Adrenal gland (tissue), 12 donors: ENCODE measurements around the gene GSAP. TPM values are rescaled to one million over a fixed set of nuclear protein-coding genes. Genes with fewer than 3 reads are reported as not detected.

Experiments used
- DNase-seq, 7 donors: peaks; one replicate each; pipeline ENCODE4 v3.0.0-alpha.2; 2019 to 2020
- H3K27ac ChIP-seq, 5 donors: fragments of 200-600 bp; sonication (generic) in 4 of 5; 1 replicate in 3 of 5; 2 replicates in 2 of 5; pipeline versions ENCODE4 v1.5.1 to v1.8.0; 2016 to 2020; ENCODE audit warnings: mild to moderate bottlenecking in 1 of 5
- H3K27me3 ChIP-seq: fragments of 200-600 bp; 2 replicates; pipeline ENCODE4 v1.8.0; 2021
- H3K36me3 ChIP-seq, 2 donors: fragments of 200-600 bp; replicated peaks in 1 of 2; 1 replicate in 1 of 2; 2 replicates in 1 of 2; pipeline versions ENCODE4 v1.5.1 to v1.8.0; 2018 to 2022
- H3K4me1 ChIP-seq, 2 donors: fragments of 200-600 bp; replicated peaks in 1 of 2; 1 replicate in 1 of 2; 2 replicates in 1 of 2; pipeline versions ENCODE4 v1.5.1 to v1.8.0; 2018 to 2021
- H3K4me3 ChIP-seq, 4 donors: fragments of 200-600 bp; sonication (generic) in 3 of 4; one replicate each; pipeline ENCODE4 v1.5.1; 2016 to 2018
- H3K9me3 ChIP-seq, 3 donors: fragments of 200-600 bp; sonication (generic) in 1 of 3; replicated peaks in 1 of 3; 1 replicate in 2 of 3; 2 replicates in 1 of 3; pipeline versions ENCODE4 v1.5.1 to v1.8.0; 2016 to 2021
- POLR2A ChIP-seq, 2 donors: fragments of 450-650 bp; IDR thresholded peaks; one replicate each; pipeline ENCODE4 v1.6.1; 2017; ENCODE audit warnings: antibody characterized with exemption in 2 of 2, mild to moderate bottlenecking in 2 of 2, moderate library complexity in 1 of 2
- WGBS, 4 donors: extraction: QIAGEN DNeasy Blood & Tissue Kit in 2 of 4; methylation state at CpG; one replicate each; pipeline versions ENCODE4 v1.1.5 to v1.1.7; 2013 to 2017; 5-methylcytosine and 5-hydroxymethylcytosine counted together
- intact Hi-C, 2 donors: fragments of 100-400 bp; cut with DNase I; formaldehyde crosslinking; loops; one replicate each; pipeline versions ENCODE4 v1.14.1 to v1.15.0; 2022 to 2023
- polyA plus RNA-seq, 3 donors: library from polyadenylated mRNA; stranded (reverse); fragments of 200-250 nt in 2 of 3; fragments of 350-450 nt in 1 of 3; fragmentation: Illumina TruSeq in 1 of 3; extraction: RNeasy Lipid Tissue Mini Kit (QIAGEN cat#74804) in 1 of 3; gene quantifications; one replicate each; pipeline ENCODE4 v1.2.3, GENCODE V29; 2013 to 2014
- total RNA-seq, 9 donors: library from RNA; depleted of rRNA in 4 of 9; stranded (reverse); fragments of >200 nt in 4 of 9; fragments of 120-200 nt in 1 of 9; fragmentation: NEBNext Ultra II Directional in 1 of 9; extraction: Animal tissue kit (Norgen Biotek cat#: 25700) in 1 of 9; gene quantifications; one replicate each; pipeline versions ENCODE4 v1.1.0 to v1.2.4, GENCODE V29; 2013 to 2023
- TF ChIP-seq, protein P1 (sequence below), 6 experiments: fragments of 450-650 bp in 4 of 6; fragments of 200-600 bp in 2 of 6; sonication (generic) in 1 of 6; IDR thresholded peaks; 1 replicate in 5 of 6; 2 replicates in 1 of 6; pipeline versions ENCODE4 v1.5.1 to v1.8.0; 2016 to 2021; ENCODE audit warnings: antibody characterized with exemption in 6 of 6, mild to moderate bottlenecking in 2 of 6, moderate library complexity in 1 of 6
- donor health status: healthy with polysubstance abuse.
- donor health status: Bipolar disorder and iron deficiency.
- donor health status: DM: yes; HTN: yes; CAD: no.
- donor health status: DM: no; HTN: no; CAD: no.
- donor health status: DM: no; HTN: no; CAD: no.
- donor health status: DM: yes; HTN: yes; CAD: no.

The GSAP gene
- total and polyA plus RNA-seq, 12 donors, result 10.3 to 56.1 (median 18.5) TPM

DNA sequence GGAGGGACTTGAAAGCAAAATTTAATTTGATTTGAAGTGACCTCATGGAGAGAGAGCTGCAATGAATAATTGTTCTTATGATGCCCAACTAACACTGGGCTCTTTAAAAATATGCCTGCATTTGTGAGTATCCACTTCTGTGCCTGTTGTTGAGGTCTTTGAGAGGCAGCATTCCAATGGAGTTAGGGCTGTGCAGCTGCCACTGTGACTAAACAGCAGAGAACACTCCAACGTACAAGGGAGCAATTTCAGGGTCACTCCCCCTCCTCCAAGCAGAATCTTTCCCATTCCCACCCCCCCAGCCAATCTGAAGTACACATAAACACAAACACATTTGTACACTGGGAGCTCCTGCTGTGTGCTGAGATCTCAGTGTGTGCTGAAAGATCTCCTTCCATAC is 28.0 kb upstream of the GSAP start:
- WGBS, 4 donors, result 10 to 50% (median 29%) methylated on average over 1 of the region's 1 CpG
- Histone ChIP-seq H3K9me3 (no peaks in the 10 kb centered on the region), H3K27ac (no peak overlapping the region), H3K27me3 (no peaks in the 10 kb centered on the region), H3K4me3 (no peak overlapping the region), H3K36me3 (no peaks in the 10 kb centered on the region), H3K4me1 (no peaks in the 10 kb centered on the region)
- intact Hi-C loops, result no loop called here
- DNase-seq, result no peak
- no peak for TF ChIP-seq POLR2A (IDR thresholded peaks at IDR 0.05)
- TF ChIP-seq, protein P1, sequence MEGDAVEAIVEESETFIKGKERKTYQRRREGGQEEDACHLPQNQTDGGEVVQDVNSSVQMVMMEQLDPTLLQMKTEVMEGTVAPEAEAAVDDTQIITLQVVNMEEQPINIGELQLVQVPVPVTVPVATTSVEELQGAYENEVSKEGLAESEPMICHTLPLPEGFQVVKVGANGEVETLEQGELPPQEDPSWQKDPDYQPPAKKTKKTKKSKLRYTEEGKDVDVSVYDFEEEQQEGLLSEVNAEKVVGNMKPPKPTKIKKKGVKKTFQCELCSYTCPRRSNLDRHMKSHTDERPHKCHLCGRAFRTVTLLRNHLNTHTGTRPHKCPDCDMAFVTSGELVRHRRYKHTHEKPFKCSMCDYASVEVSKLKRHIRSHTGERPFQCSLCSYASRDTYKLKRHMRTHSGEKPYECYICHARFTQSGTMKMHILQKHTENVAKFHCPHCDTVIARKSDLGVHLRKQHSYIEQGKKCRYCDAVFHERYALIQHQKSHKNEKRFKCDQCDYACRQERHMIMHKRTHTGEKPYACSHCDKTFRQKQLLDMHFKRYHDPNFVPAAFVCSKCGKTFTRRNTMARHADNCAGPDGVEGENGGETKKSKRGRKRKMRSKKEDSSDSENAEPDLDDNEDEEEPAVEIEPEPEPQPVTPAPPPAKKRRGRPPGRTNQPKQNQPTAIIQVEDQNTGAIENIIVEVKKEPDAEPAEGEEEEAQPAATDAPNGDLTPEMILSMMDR (IDR thresholded peaks at IDR 0.05), result no peak

DNA sequence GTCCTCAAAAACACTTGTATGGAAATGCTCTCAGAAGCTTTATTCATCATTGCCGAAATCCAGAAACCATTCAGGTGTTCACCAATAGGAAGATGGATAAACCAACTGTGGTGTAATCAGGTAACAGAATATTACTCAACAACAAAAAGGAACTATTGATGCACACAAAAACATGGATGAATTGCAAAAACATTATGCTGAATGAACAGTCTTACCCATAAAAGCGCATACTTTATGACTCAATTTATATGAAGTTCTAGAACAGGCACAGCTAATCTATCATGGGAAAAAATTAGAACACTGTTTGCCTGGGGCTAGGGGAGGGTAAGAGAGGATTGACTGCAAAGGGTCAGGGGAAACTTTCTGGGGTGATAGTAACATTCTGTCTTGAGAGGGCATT is 26.9 kb upstream of the GSAP start:
- 80 to 93% (median 85%) methylated on average over 2 of the region's 2 CpGs for WGBS, 4 donors
- Histone ChIP-seq H3K36me3 (no peaks in the 10 kb centered on the region), H3K27ac (no peak overlapping the region), H3K9me3 (no peaks in the 10 kb centered on the region), H3K4me3 (no peak overlapping the region), H3K27me3 (no peaks in the 10 kb centered on the region), H3K4me1 (no peaks in the 10 kb centered on the region)
- DNase-seq, result no peak
- intact Hi-C loops, result no loop called here
- no peak for TF ChIP-seq POLR2A (IDR thresholded peaks at IDR 0.05)
- TF ChIP-seq, protein P1 (IDR thresholded peaks at IDR 0.05), result no peak

GRCh38 chr7:77442636-77443035 is 26.5 kb upstream of the GSAP start:
- WGBS, 4 donors, result 73 to 89% (median 88%) methylated on average over 2 of the region's 2 CpGs
- intact Hi-C loops, result no loop called here
- TF ChIP-seq, protein P1 (IDR thresholded peaks at IDR 0.05), result no peak
- no peak for TF ChIP-seq POLR2A (IDR thresholded peaks at IDR 0.05)

GRCh38 chr7:77441046-77441445 is 24.9 kb upstream of the GSAP start:
- Histone ChIP-seq H3K27ac (no peak overlapping the region), H3K27me3 (no peaks in the 10 kb centered on the region), H3K36me3 (no peaks in the 10 kb centered on the region), H3K9me3 (no peaks in the 10 kb centered on the region), H3K4me1 (no peaks in the 10 kb centered on the region), H3K4me3 (no peak overlapping the region)
- no peak for TF ChIP-seq POLR2A (IDR thresholded peaks at IDR 0.05)
- TF ChIP-seq, protein P1 (IDR thresholded peaks at IDR 0.05), result no peak
- DNase-seq, result no peak
- intact Hi-C loops, result no loop called here
- WGBS, 4 donors, result 80 to 93% (median 87%) methylated on average over 2 of the region's 2 CpGs

More at GRCh38 chr7:77442636-77443035, 26.5 kb upstream of the GSAP start:
- DNase-seq, result no peak
- Histone ChIP-seq H3K27me3 (no peaks in the 10 kb centered on the region), H3K4me1 (no peaks in the 10 kb centered on the region), H3K9me3 (no peaks in the 10 kb centered on the region), H3K4me3 (no peak overlapping the region), H3K27ac (no peak overlapping the region), H3K36me3 (no peaks in the 10 kb centered on the region)
